Epidermal melanocyte (primary cell): ENCODE results near the gene KTN1.
A peak's percentile ranks its signal among the peaks of the same experiment; 100 is the strongest.

Source experiments
- DNase-seq: peaks from one replicate; pipeline ENCODE4 v3.0.0; 2011; ENCODE audit warnings: low spot score; ENCODE audit not compliant: insufficient read length

KTN1 gene

GRCh38 chr14:55673048-55673447 lies 93.0 kb downstream of the KTN1 start:
- no peak for DNase-seq

GRCh38 chr14:55681096-55681495 lies 101.1 kb downstream of the KTN1 start:
- no peak for DNase-seq

- DNase-seq = no peak
Measured at GRCh38 chr14:55684956-55685584, 105.1 kb downstream of the KTN1 start.

- no peak for DNase-seq
Measured at GRCh38 chr14:55686713-55687112, 106.7 kb downstream of the KTN1 start.

GRCh38 chr14:55688566-55688965 lies 108.6 kb downstream of the KTN1 start:
- DNase-seq = no peak

- no peak for DNase-seq
Measured at GRCh38 chr14:55689981-55690871, 110.2 kb downstream of the KTN1 start.

GRCh38 chr14:55691659-55692058 lies 111.7 kb downstream of the KTN1 start:
- DNase-seq = no peak

- DNase-seq = no peak
Measured at GRCh38 chr14:55693904-55694303, 113.9 kb downstream of the KTN1 start.

GRCh38 chr14:55697414-55697861 lies 117.4 kb downstream of the KTN1 start:
- DNase-seq = no peak

GRCh38 chr14:55698051-55698450 lies 118.0 kb downstream of the KTN1 start:
- DNase-seq = no peak

- DNase-seq = peak; percentile 26
Measured at GRCh38 chr14:55699131-55700057, 119.4 kb downstream of the KTN1 start.

GRCh38 chr14:55701638-55702037 lies 121.6 kb downstream of the KTN1 start:
- no peak for DNase-seq

- no peak for DNase-seq
Measured at GRCh38 chr14:55702511-55702910, 122.5 kb downstream of the KTN1 start.

- DNase-seq = no peak
Measured at GRCh38 chr14:55704654-55705053, 124.6 kb downstream of the KTN1 start.

GRCh38 chr14:55705651-55706364 lies 125.8 kb downstream of the KTN1 start:
- DNase-seq = no peak

- DNase-seq = no peak
Measured at GRCh38 chr14:55706365-55706684, 126.3 kb downstream of the KTN1 start.

GRCh38 chr14:55706893-55707292 lies 126.9 kb downstream of the KTN1 start:
- DNase-seq = no peak

- DNase-seq = peak; percentile 40
Measured at GRCh38 chr14:55707365-55707804, 127.4 kb downstream of the KTN1 start.

GRCh38 chr14:55710506-55711041 lies 130.6 kb downstream of the KTN1 start:
- DNase-seq = no peak

- no peak for DNase-seq
Measured at GRCh38 chr14:55711175-55711811, 131.3 kb downstream of the KTN1 start.
